Mesenchymal stem cell (in vitro differentiated cells and primary cell): ENCODE measurements around the gene ORC6.

Source experiments
- DNase-seq: peaks from one replicate; pipeline ENCODE4 v3.0.0-alpha.2; 2013
- H2AFZ ChIP-seq: one replicate; pipeline ENCODE4 v1.6.1; 2013; ENCODE audit warnings: low read depth, mild to moderate bottlenecking, control low read depth, inconsistent platforms, low read length, moderate library complexity
- H2AK5ac ChIP-seq: 2 replicates; pipeline ENCODE4 v1.6.1; 2013; ENCODE audit warnings: low read length, moderate library complexity, mild to moderate bottlenecking, inconsistent platforms; ENCODE audit not compliant: severe bottlenecking
- H2BK120ac ChIP-seq: one replicate; pipeline ENCODE4 v1.6.1; 2013; ENCODE audit warnings: low read depth, mild to moderate bottlenecking, inconsistent platforms, low read length, moderate library complexity
- H2BK12ac ChIP-seq, 2 experiments: one replicate each; pipeline ENCODE4 v1.6.1; 2013; ENCODE audit warnings: inconsistent platforms in 2 of 2, low read length in 2 of 2, mild to moderate bottlenecking in 2 of 2, moderate library complexity in 2 of 2, control low read depth in 1 of 2
- H2BK15ac ChIP-seq: one replicate; pipeline ENCODE4 v1.6.1; 2013; ENCODE audit warnings: mild to moderate bottlenecking, low read depth, inconsistent platforms; ENCODE audit not compliant: poor library complexity, severe bottlenecking
- H2BK5ac ChIP-seq: 2 replicates; pipeline ENCODE4 v1.6.1; 2013; ENCODE audit warnings: low read depth, mild to moderate bottlenecking, low read length, control low read depth, inconsistent platforms; ENCODE audit not compliant: poor library complexity, severe bottlenecking
- H3K14ac ChIP-seq, 2 experiments: one replicate each; pipeline ENCODE4 v1.6.1; 2013; ENCODE audit warnings: inconsistent platforms in 2 of 2, low read length in 2 of 2, control low read depth in 1 of 2, mild to moderate bottlenecking in 1 of 2, moderate library complexity in 1 of 2
- H3K18ac ChIP-seq, 2 experiments: one replicate each; pipeline ENCODE4 v1.6.1; 2013; ENCODE audit warnings: inconsistent platforms in 2 of 2, low read length in 2 of 2, control low read depth in 1 of 2, low read depth in 1 of 2, mild to moderate bottlenecking in 1 of 2
- H3K23ac ChIP-seq, 2 experiments: one replicate each; pipeline ENCODE4 v1.6.1; 2013; ENCODE audit warnings: inconsistent platforms in 2 of 2, low read length in 2 of 2, mild to moderate bottlenecking in 2 of 2, moderate library complexity in 2 of 2, control low read depth in 1 of 2
- H3K27ac ChIP-seq: 2 replicates; pipeline ENCODE4 v1.5.1; 2013; ENCODE audit warnings: mild to moderate bottlenecking, moderate library complexity, low read length, control low read depth, inconsistent platforms; ENCODE audit not compliant: poor library complexity, severe bottlenecking
- H3K27me3 ChIP-seq, 2 experiments: 2 replicates each; pipeline versions ENCODE4 v1.6.1 to v1.7.0; 2013; ENCODE audit warnings: low read length in 2 of 2, mild to moderate bottlenecking in 2 of 2, moderate library complexity in 2 of 2, control low read depth in 1 of 2, inconsistent platforms in 1 of 2; ENCODE audit not compliant: control insufficient read depth in 1 of 2, insufficient read depth in 1 of 2
- H3K36me3 ChIP-seq, 2 experiments: 2 replicates each; pipeline versions ENCODE4 v1.6.1 to v1.7.0; 2013; ENCODE audit warnings: low read length in 2 of 2, control low read depth in 1 of 2, inconsistent platforms in 1 of 2, low read depth in 1 of 2, mild to moderate bottlenecking in 1 of 2; ENCODE audit not compliant: insufficient read depth in 2 of 2, control insufficient read depth in 1 of 2
- H3K4ac ChIP-seq, 2 experiments: one replicate each; pipeline ENCODE4 v1.6.1; 2013; ENCODE audit warnings: inconsistent platforms in 2 of 2, low read length in 2 of 2, mild to moderate bottlenecking in 2 of 2, moderate library complexity in 2 of 2, control low read depth in 1 of 2, low read depth in 1 of 2
- H3K4me1 ChIP-seq: 2 replicates; pipeline ENCODE4 v1.6.1; 2013; ENCODE audit warnings: low read depth, low read length, control low read depth; ENCODE audit not compliant: control insufficient read depth, insufficient read depth
- H3K4me2 ChIP-seq: 2 replicates; pipeline ENCODE4 v1.6.1; 2013; ENCODE audit warnings: low read length, mild to moderate bottlenecking, inconsistent platforms; ENCODE audit not compliant: poor library complexity, severe bottlenecking
- H3K4me3 ChIP-seq, 2 experiments: 2 replicates each; pipeline versions ENCODE4 v1.5.1 to v1.7.0; 2013; ENCODE audit warnings: low read length in 2 of 2, mild to moderate bottlenecking in 2 of 2, control low read depth in 1 of 2, low read depth in 1 of 2; ENCODE audit not compliant: insufficient read depth in 1 of 2
- H3K79me1 ChIP-seq: replicated peaks from 2 replicates; pipeline ENCODE4 v1.6.1; 2013; ENCODE audit warnings: mild to moderate bottlenecking, control low read depth, low read length, inconsistent platforms; ENCODE audit not compliant: poor library complexity, severe bottlenecking
- H3K9ac ChIP-seq: 2 replicates; pipeline ENCODE4 v1.7.0; 2013; ENCODE audit warnings: mild to moderate bottlenecking, low read length, moderate library complexity
- H3K9me3 ChIP-seq: 2 replicates; pipeline ENCODE4 v1.7.0; 2013; ENCODE audit warnings: mild to moderate bottlenecking, low read length; ENCODE audit not compliant: control insufficient read depth
- H4K8ac ChIP-seq: one replicate; pipeline ENCODE4 v1.6.1; 2013; ENCODE audit warnings: inconsistent platforms, mild to moderate bottlenecking, low read length, moderate library complexity
- H4K91ac ChIP-seq: one replicate; pipeline ENCODE4 v1.6.1; 2013; ENCODE audit warnings: mild to moderate bottlenecking, low read length, inconsistent platforms
- WGBS: methylation state at CpG from one replicate; pipeline ENCODE4 v1.1.7; 2013; ENCODE audit warnings: mixed read lengths; 5-methylcytosine and 5-hydroxymethylcytosine counted together

Gene ORC6

DNA sequence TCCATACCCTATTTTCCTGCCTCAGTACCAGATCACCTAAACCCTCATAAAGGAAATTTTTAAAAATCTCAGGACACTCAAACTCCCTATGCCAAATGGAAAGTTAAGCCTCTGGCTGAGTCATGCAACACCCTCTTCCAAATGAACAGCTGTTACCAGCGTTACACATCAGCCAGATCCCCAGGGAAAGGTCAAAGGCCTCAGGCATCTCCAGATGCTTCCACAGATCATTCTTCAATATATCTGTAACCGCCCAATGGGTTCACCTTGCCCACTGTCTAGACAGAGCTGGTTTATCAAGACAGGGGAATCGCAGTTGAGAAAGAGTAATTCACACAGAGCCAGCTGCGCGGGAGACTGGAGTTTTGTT, 39.2 kb upstream of the ORC6 start:
- Histone ChIP-seq H3K14ac (no peak overlapping the region), H3K18ac (no peak overlapping the region), H3K23ac (no peak overlapping the region), H2BK15ac (no peak overlapping the region), H4K91ac (no peak overlapping the region), H2AK5ac (no peak overlapping the region), H4K8ac (no peak overlapping the region), H2BK120ac (no peak overlapping the region), H2BK5ac (no peak overlapping the region), H3K27me3 (no peaks in the 10 kb centered on the region), H3K36me3 (peaks cover 4% of the 10 kb centered on the region in 2 experiments), H3K4me1 (peaks cover 2% of the 10 kb centered on the region), H3K4me3 (peak overlapping the region in 1 of 2 experiments; percentile 74), H3K9ac (peak overlapping the region; percentile 87), H3K9me3 (no peaks in the 10 kb centered on the region), H3K4me2 (no peak overlapping the region), H3K4ac (no peak overlapping the region), H2BK12ac (no peak overlapping the region), H3K27ac (no peak overlapping the region), H3K79me1 (no peaks in the 10 kb centered on the region), H2AFZ (no peak overlapping the region)
- WGBS: 60% methylated on average over 5 of the region's 5 CpGs
- peak; percentile 86 for DNase-seq

DNA sequence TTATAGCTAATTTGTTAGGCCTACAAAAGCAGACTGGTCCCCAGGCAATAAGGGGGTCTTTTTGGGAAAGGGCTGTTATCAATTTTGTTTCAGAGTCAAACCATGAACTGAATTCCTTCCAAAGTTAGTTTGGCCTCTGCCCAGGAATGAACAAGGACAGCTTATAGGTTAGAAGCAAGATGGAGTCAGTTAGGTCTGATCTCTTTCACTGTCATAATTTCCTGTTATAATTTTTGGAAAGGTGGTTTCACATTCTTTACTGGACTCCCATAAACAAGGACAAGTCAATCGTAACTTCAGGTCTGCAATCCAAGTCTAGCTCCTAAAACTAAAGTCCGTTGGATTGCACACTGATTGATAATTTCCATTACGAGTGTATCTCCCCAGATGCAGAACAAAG, 38.2 kb upstream of the ORC6 start:
- Histone ChIP-seq H3K9ac (no peak overlapping the region), H2AFZ (no peak overlapping the region), H3K36me3 (peaks cover 8 to 11% of the 10 kb centered on the region in 2 experiments), H3K79me1 (no peaks in the 10 kb centered on the region), H2BK15ac (no peak overlapping the region), H2BK120ac (no peak overlapping the region), H3K18ac (no peak overlapping the region), H2BK12ac (no peak overlapping the region), H3K14ac (no peak overlapping the region), H3K4me3 (no peak overlapping the region), H4K91ac (no peak overlapping the region), H3K4ac (no peak overlapping the region), H3K23ac (no peak overlapping the region), H2AK5ac (no peak overlapping the region), H3K27me3 (no peaks in the 10 kb centered on the region), H3K9me3 (no peaks in the 10 kb centered on the region), H3K4me2 (no peak overlapping the region), H3K27ac (no peak overlapping the region), H2BK5ac (no peak overlapping the region), H3K4me1 (peaks cover 2% of the 10 kb centered on the region), H4K8ac (no peak overlapping the region)
- WGBS: 88% methylated on average over 3 of the region's 3 CpGs
- DNase-seq: no peak

DNA sequence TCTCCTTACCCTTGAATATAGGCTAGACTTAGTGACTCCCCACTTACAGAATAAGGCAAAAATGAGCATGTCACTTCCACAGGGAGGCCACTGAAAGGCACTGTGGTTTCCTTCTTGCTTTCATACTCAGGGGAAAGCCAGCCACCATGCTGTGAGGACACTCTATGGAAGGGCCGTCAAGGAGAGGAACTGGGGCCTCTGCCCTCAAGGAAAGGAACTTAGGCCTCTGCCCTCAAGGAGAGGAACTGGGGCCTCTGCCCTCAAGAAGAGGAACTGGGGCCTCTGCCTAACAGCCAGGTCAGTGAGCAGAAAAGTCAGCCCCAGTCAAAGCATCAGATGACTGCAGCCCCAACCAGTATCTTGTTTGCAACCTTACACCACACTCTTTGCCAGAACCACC, 30.5 kb upstream of the ORC6 start:
- Histone ChIP-seq H3K36me3 (peaks cover 25 to 68% of the 10 kb centered on the region in 2 experiments), H2BK12ac (no peak overlapping the region), H3K9me3 (no peaks in the 10 kb centered on the region), H2BK120ac (no peak overlapping the region), H3K4me1 (peaks cover 2% of the 10 kb centered on the region), H3K9ac (no peak overlapping the region), H2BK5ac (no peak overlapping the region), H3K4me2 (no peak overlapping the region), H3K4ac (no peak overlapping the region), H3K18ac (no peak overlapping the region), H3K14ac (no peak overlapping the region), H2BK15ac (no peak overlapping the region), H2AFZ (no peak overlapping the region), H4K8ac (no peak overlapping the region), H3K23ac (no peak overlapping the region), H3K27me3 (no peaks in the 10 kb centered on the region), H4K91ac (no peak overlapping the region), H3K79me1 (peaks cover 4% of the 10 kb centered on the region), H3K4me3 (no peak overlapping the region), H2AK5ac (no peak overlapping the region), H3K27ac (no peak overlapping the region)
- no peak for DNase-seq
- 96% methylated on average over 1 of the region's 1 CpG for WGBS

DNA sequence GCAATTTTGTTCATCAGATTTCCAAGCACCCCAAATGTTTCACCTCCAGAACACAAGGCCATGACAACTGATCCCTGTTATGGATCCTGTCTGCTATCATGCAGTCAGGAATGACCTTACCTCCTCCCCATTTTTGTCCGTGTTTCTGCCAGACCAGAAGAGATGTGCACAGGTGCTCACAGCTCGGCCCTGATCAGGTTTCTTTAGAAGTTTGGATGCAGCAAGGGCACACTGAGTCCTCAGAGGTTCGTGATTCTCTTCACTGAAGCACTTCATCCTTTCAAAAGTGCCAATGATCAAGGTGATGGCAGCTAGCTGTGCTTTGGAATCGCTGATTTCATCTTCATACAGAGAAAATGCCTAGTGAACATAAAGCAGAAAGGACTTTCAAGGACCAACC, 27.3 kb upstream of the ORC6 start:
- no peak overlapping the region for H3K9ac ChIP-seq
- no peak overlapping the region for H2AFZ ChIP-seq
- H2BK12ac ChIP-seq: no peak overlapping the region
- H2BK15ac ChIP-seq: no peak overlapping the region
- no peak overlapping the region for H2AK5ac ChIP-seq
- peaks cover 2% of the 10 kb centered on the region for H3K4me1 ChIP-seq
- H3K36me3 ChIP-seq: peaks cover 35 to 78% of the 10 kb centered on the region in 2 experiments
- DNase-seq: no peak
- H3K27ac ChIP-seq: no peak overlapping the region
- no peak overlapping the region for H3K4me3 ChIP-seq
- H3K4ac ChIP-seq: no peak overlapping the region
- H4K91ac ChIP-seq: no peak overlapping the region
- no peak overlapping the region for H2BK5ac ChIP-seq
- peaks cover 9% of the 10 kb centered on the region for H3K79me1 ChIP-seq
- no peak overlapping the region for H3K4me2 ChIP-seq
- no peak overlapping the region for H3K18ac ChIP-seq
- no peak overlapping the region for H3K23ac ChIP-seq
- 71% methylated on average over 4 of the region's 4 CpGs for WGBS
- H3K27me3 ChIP-seq: no peaks in the 10 kb centered on the region
- H2BK120ac ChIP-seq: no peak overlapping the region
- no peaks in the 10 kb centered on the region for H3K9me3 ChIP-seq
- no peak overlapping the region for H4K8ac ChIP-seq
- no peak overlapping the region for H3K14ac ChIP-seq
